Activated CD4-positive, alpha-beta memory T cell treated with anti-CD3 and anti-CD28 coated beads, Interleukin-2, amount 10 ng/mL, durations not matched to agents 7 days and 5 days (primary cell): ENCODE results near the gene GAB2. TPM values are rescaled to one million over a fixed set of nuclear protein-coding genes. Genes with fewer than 3 reads are reported as not detected.
"Not testable (repeated sequence)": the region's sequence is repeated elsewhere in the genome, so short reads cannot be mapped to it uniquely, and the experiment has no call there.

Experiments used
- CTCF ChIA-PET: fragments of 350-600 bp; sonication (Branson Sonifier 250); formaldehyde crosslinking; loops from one replicate; lab custom pipeline; 2021; ENCODE audit warnings: antibody characterized with exemption, inconsistent platforms; lab: Charles Lee
- POLR2A ChIA-PET: fragments of 350-600 bp; sonication (Branson Sonifier 250); formaldehyde crosslinking; loops from one replicate; lab custom pipeline; 2021; ENCODE audit warnings: antibody characterized with exemption; lab: Charles Lee
- DNase-seq: peaks from one replicate; pipeline ENCODE4 v3.0.0-alpha.2; 2020
- H3K27ac Mint-ChIP-seq: one replicate; pipeline ENCODE4 v1.8.0; 2021; ENCODE audit warnings: mild to moderate bottlenecking, mixed read lengths
- H3K27me3 Mint-ChIP-seq: one replicate; pipeline ENCODE4 v1.8.0; 2021; ENCODE audit warnings: mixed read lengths
- H3K36me3 Mint-ChIP-seq: one replicate; pipeline ENCODE4 v1.8.0; 2021; ENCODE audit warnings: low read depth, mixed read lengths
- H3K4me1 Mint-ChIP-seq: one replicate; pipeline ENCODE4 v1.8.0; 2021; ENCODE audit warnings: mixed read lengths
- H3K4me3 Mint-ChIP-seq: one replicate; pipeline ENCODE4 v1.8.0; 2021; ENCODE audit warnings: mild to moderate bottlenecking, mixed read lengths
- H3K9me3 Mint-ChIP-seq: one replicate; pipeline ENCODE4 v1.8.0; 2021; ENCODE audit warnings: mixed read lengths
- total RNA-seq, 2 experiments: library from RNA; stranded (reverse); gene quantifications; one replicate each; pipeline ENCODE4 v1.2.3, GENCODE V29; 2021

The GAB2 gene
- total RNA-seq, 2 experiments from 2014 or later: 51.8 to 55.8 TPM

DNA sequence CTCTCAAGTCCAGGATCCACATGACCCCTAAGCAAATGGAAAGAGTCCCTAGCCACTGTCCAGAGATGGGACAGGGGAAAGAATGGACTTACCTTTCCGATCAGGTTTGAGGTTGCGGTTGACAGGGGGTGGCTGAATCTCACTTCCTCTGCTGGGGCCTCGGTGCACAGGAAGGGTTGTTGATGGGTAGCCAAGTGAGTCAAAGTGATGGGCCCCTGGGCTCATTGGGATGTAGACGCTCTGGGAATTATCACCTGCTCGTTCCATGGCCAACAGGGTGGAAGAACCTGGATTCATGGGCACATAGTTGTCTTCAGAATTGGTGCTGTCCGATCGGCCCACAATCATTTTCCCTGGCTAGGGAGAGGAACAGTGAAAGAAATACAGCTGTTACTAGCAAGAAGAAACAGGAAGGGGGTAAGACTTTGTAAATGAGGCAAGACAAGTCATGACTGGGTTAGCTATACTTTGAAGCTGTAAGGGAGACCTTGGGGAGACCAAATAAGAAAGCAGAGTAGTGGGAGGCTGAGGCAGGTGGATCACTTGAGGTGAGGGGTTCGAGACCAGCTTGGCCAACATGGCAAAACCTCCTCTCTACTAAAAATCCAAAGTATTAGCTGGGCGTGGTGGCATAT is 194.2 kb downstream of the GAB2 start:
- Mint-ChIP-seq H3K27me3 (no peaks in the 10 kb centered on the region), H3K4me1 (peaks cover 33% of the 10 kb centered on the region), H3K36me3 (peaks cover 57% of the 10 kb centered on the region), H3K4me3 (no peak overlapping the region), H3K9me3 (no peaks in the 10 kb centered on the region), H3K27ac (no peak overlapping the region)
- peak; percentile 12 for DNase-seq
- POLR2A ChIA-PET: no interaction called here
- CTCF ChIA-PET: interaction anchor here (1.0 kb wide), 1 partner anchor 30 kb away, joined by 5 read pairs; no protein-coding TSS in a partner anchor

DNA sequence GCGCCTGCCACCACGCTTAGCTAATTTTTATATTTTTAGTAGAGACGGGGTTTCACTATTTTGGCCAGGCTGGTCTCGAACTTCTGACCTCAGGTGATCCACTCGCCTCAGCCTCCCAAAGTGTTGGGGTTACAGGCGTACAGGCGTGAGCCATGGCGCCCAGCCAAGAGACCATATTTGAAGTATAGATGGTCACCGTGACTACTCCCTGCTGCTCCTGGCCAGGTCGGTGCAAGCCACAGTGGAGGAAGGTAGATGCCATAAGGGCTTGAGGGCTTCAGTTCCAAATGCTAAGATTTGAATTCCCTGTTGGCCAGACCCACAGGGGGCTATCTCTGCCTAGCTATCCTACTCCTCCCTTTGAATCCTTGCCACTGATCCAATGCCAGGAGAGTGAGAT is 194.9 kb downstream of the GAB2 start:
- H3K27me3 Mint-ChIP-seq, H3K27ac Mint-ChIP-seq, H3K4me3 Mint-ChIP-seq, CTCF ChIA-PET, POLR2A ChIA-PET, H3K9me3 Mint-ChIP-seq, DNase-seq: not testable (repeated sequence)
- peaks cover 30% of the 10 kb centered on the region for H3K4me1 Mint-ChIP-seq
- H3K36me3 Mint-ChIP-seq: peaks cover 63% of the 10 kb centered on the region

DNA sequence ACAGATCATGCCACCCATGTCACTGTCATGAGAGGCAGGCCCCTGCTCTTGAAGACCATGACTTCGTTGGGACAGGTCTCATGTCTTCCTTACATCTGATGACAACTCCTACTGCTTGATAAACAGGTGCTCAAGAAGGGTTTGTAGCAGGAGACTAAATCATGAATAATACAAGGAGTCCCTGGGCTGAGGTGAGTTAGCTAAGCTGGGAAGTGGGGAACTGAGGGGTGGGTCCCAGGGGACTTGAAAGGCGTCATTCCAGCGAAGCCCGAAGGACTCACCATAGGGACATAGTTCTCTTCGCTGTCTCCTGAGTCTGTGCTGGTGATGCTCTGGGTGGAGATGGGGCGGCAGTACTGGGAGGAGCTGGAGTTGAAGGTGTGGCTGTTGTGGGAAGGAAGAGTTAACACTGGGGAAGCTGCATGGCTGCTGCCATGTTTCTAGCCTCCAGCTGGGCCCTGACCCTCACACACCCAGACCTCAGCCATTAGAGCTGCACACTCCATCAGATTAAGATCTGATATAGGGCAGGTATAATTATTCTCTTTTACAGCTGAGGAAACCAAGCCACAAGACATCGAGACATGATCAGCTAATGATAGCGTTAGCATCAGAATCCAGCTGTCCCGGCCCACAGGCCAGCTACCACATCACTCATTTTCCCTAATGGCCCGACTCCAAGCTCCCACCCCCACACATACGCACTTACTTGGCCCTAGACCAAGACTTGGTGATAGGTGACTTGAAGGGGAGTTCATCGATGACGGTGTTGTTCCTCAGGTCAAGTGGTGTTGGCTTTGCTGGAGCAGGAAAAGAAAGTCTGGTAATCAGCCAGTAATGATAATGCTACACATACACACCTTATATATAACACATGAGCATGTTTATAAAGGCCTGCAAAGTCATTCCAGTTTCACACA is 196.0 kb downstream of the GAB2 start:
- Mint-ChIP-seq H3K4me1 (peaks cover 28% of the 10 kb centered on the region), H3K9me3 (no peaks in the 10 kb centered on the region), H3K4me3 (no peak overlapping the region), H3K27me3 (no peaks in the 10 kb centered on the region), H3K36me3 (peaks cover 67% of the 10 kb centered on the region), H3K27ac (no peak overlapping the region)
- ChIA-PET CTCF (no interaction called here), POLR2A (no interaction called here)
- peak; percentile 10 for DNase-seq

DNA sequence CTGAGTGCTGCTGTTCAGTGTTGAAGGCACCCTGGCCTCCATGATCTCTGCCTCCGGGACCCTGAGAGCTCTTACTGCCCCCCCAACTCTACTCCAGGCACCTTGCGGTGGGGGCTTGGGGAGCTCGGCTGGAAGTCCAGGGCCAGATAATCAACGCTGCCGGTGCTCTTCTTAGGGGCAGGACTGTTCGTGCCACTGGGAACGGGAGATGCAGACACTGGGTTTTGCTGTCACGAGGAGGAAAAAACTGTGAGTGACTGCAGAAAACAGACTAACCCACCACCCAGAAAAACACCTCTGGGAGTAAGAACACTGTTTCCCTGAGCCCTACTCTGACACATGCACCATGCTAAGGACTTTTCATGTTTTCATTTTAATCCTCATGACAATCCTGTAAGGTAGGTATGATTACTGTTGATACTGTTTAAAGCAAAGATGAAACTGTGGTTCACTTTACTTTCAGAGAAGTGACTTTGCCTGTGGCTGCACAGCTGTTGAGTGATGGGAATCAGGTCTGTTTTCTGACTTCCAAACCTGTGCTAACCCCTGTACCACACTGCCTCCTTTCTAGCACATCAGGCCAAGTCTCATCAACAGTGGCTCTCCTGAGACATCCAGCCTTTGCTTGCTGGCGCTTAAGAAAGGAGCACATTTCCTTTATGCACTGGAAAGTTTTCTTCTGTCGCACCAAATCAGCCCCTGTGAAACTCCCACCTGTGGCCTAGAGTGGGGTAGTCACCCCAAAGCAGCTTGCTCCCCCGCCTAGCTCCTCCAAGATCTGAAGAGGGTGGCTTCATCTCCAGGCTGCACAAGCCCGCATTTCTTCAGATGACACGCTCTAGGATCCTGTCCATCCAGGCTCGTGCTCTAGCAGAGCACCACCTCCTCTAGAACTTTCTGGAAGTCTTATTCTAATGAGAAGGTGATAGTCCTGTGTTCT is 197.1 kb downstream of the GAB2 start:
- H3K9me3 Mint-ChIP-seq: no peaks in the 10 kb centered on the region

DNA sequence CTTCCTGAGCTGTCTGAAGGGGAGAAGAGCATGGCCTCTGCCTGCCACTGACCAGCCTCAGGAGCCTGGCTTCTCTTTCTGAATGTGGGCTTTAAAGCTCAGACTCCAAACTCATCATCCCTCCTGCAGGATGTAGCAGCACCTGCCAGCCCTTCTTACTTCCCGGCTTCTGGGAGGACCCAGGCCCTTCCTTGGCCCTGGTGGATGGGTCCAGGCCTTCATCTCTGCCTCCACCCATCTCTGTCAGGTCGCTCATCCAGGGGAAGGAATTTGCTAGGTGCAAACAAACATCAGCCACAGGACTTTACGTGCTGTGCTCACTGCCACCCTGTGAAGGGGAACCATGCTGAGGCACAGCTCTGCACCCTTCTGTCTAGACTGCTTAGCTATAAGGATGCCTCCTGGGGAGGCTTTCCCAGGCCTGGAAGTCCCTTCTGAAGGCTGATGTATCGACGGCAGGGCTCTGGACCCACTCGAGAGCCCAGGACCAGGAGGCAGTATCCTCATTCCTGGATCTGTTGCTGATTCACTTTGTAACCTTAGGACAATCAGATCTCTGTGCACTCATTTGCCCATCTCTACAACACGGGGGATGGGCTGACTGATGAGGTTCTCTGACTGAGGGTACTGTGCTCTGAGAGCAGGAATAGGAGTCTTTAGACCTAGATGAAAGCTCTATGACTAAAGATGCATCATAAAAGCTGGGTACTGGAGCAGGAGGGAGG is 198.0 kb downstream of the GAB2 start:
- no peaks in the 10 kb centered on the region for H3K27me3 Mint-ChIP-seq
- H3K27ac Mint-ChIP-seq: no peak overlapping the region
- CTCF ChIA-PET: no interaction called here
- H3K4me3 Mint-ChIP-seq: no peak overlapping the region
- POLR2A ChIA-PET: no interaction called here
- peaks cover 20% of the 10 kb centered on the region for H3K4me1 Mint-ChIP-seq
- peaks cover 69% of the 10 kb centered on the region for H3K36me3 Mint-ChIP-seq
- no peak for DNase-seq
- no peaks in the 10 kb centered on the region for H3K9me3 Mint-ChIP-seq

More for the DNA sequence above, 197.1 kb downstream of the GAB2 start:
- ChIA-PET CTCF (no interaction called here), POLR2A (no interaction called here)
- H3K27me3 Mint-ChIP-seq: no peaks in the 10 kb centered on the region
- H3K36me3 Mint-ChIP-seq: peaks cover 69% of the 10 kb centered on the region
- H3K4me1 Mint-ChIP-seq: peaks cover 27% of the 10 kb centered on the region
- DNase-seq: peak; percentile 10
- H3K4me3 Mint-ChIP-seq: no peak overlapping the region
- H3K27ac Mint-ChIP-seq: peak overlapping the region; percentile 41

DNA sequence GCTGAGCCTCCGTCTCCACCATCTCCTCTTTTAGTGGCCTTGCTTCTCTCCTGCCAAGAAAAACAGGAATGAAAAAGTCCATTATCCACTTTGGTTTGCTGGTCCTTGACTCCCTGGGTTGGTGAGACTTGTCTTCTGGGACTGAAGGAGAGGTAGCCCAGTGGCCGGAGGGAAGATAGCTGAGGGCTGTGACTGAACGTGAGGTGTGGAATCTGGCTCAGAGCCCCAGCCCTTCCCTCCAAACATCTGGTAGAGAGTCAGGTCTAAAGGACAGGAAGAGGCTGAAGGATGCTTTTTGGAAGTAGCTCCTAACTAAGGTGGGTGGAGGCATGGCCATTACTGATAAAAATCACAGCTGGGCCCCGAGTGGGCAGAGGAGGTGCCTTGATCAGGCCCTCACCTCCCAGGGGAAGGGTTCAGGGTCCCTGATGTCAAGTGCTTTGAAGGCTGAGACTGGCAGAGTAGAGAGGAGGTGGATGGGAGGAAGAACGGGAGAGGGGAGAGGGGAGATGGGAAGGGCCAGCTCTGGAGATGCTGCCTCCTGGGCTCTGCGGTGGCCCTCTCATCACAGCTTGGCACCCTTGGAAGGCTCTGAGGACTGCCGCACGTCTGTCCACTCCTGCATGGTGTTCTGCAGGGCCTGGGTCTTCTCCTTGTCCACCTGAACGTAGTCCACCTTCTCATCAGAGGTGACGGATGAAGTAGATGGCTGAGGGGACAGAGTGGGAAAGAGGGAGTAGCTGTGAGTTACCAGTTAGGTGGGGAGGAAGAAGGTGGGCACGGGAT is 198.7 kb downstream of the GAB2 start:
- H3K4me1 Mint-ChIP-seq: peaks cover 20% of the 10 kb centered on the region
- no peak overlapping the region for H3K27ac Mint-ChIP-seq
- H3K9me3 Mint-ChIP-seq: no peaks in the 10 kb centered on the region
- H3K4me3 Mint-ChIP-seq: no peak overlapping the region
- POLR2A ChIA-PET: no interaction called here
- no peaks in the 10 kb centered on the region for H3K27me3 Mint-ChIP-seq
- peaks cover 66% of the 10 kb centered on the region for H3K36me3 Mint-ChIP-seq
- CTCF ChIA-PET: no interaction called here
- no peak for DNase-seq

DNA sequence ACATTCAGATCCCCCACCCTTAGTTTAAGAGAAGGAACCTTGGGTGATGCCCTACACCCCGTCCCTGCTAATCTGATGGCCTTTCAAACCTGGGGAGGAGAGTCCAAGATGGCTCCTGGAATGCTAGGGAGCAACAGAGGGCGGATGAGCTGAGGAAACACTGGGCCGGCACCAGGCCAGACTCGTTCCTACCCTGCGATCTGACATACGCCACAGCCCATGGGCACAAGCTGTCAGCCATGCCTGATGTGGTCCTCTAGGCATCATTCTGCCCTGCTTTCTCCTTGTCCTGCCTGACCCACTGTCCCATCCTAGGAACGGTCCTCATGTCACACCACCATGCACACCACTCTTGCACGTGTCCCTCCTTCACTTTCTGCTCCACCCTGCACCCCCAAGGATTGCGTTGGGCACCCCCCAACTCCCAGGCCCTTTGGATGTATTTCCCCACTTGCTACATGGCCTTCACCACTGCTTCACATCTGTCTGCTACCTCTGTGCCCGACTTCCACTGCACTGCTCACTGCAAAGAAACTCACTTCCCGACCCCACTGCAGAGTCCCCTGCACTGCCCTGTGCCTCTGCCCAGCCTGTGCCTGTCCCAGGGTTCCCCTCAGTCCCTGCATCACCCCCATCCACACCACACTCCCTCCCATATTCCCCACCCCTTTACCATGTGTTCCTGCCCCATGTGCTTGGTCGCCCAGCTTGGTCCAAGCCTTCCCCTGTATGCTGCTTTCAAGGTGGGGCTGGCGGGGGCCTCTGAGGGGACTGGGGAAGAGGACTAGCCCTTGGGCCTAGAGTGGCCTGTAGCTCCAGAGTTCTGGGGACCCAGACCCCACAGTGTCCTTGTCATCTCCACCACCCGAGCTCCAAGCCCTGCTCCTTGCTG is 199.7 kb downstream of the GAB2 start:
- Mint-ChIP-seq H3K4me3 (no peak overlapping the region), H3K27me3 (no peaks in the 10 kb centered on the region), H3K4me1 (peaks cover 16% of the 10 kb centered on the region), H3K36me3 (peaks cover 57% of the 10 kb centered on the region), H3K27ac (no peak overlapping the region), H3K9me3 (no peaks in the 10 kb centered on the region)
- ChIA-PET CTCF (interaction anchor here (0.9 kb wide), 1 partner anchor 78 kb away, joined by 3 read pairs; the partner anchor contains the start of gene ALG8), POLR2A (no interaction called here)
- no peak for DNase-seq

DNA sequence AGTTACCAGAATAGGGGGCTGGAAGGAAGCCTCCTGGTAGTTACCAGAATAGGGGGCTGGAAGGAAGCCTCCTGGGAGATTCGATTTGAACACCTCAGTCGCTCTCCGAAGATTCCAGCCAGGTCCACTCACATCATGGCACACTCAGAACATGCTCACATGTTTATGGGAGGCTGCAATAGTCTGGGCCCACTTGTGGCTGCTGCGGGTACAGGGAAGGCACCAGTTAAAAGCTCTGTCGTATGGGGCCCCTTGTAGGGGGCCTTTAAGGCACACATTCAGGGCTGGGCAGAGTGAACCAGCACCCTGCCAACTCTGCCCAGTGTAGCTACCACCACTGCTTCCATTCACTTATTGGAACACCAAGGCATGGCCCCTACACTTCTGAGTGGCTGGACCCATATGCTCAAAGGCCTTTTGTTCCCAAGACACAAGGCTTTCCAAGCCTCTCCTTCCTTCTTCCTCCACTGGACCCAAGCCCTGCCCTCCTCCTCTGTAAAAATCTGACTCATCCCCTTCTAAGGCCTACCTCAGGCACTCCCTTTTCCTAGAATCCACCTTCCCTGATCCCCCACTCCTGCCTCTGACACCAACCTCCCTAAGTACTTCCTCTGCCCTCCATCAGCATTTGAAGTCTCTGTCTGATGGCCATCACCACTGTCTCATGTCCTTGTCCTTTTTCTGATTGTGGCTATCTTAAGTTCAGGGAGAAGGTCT is 200.9 kb downstream of the GAB2 start:
- POLR2A ChIA-PET: interaction anchor here (1.1 to 1.3 kb wide), 2 partner anchors 9 to 213 kb away, joined by 3 to 4 read pairs; no protein-coding TSS in a partner anchor
- Mint-ChIP-seq H3K36me3 (peaks cover 59% of the 10 kb centered on the region), H3K27me3 (no peaks in the 10 kb centered on the region), H3K4me1 (peaks cover 16% of the 10 kb centered on the region), H3K9me3 (no peaks in the 10 kb centered on the region), H3K27ac (no peak overlapping the region), H3K4me3 (no peak overlapping the region)
- no peak for DNase-seq
- CTCF ChIA-PET: interaction anchor here (0.9 kb wide), 1 partner anchor 77 kb away, joined by 3 read pairs; the partner anchor contains the start of gene ALG8

DNA sequence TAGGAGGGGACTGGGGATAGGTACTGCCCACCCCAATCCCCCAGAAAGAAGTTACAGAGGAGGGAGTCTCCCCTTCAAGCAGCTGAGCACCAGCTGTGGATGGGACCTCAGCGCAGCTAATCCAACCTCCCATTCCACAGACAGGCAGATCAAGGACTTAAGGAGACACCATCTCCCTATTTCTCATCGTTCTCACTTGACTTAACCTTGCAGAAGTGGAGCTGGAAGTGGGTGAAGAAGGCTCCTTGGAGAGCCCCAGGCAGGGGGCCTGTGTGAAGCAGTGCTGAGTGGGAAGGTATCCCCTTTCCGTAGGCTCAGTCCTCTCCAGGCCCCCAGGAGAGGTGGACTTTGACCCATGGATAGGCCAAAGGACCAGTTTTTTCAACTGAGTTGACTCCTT is 201.6 kb downstream of the GAB2 start:
- ChIA-PET CTCF (no interaction called here), POLR2A (interaction anchor here (1.1 to 1.3 kb wide), 2 partner anchors 9 to 214 kb away, joined by 3 to 4 read pairs; no protein-coding TSS in a partner anchor)
- peaks cover 59% of the 10 kb centered on the region for H3K36me3 Mint-ChIP-seq
- DNase-seq: no peak
- peaks cover 16% of the 10 kb centered on the region for H3K4me1 Mint-ChIP-seq
- no peak overlapping the region for H3K4me3 Mint-ChIP-seq
- H3K27ac Mint-ChIP-seq: no peak overlapping the region
- no peaks in the 10 kb centered on the region for H3K27me3 Mint-ChIP-seq
- H3K9me3 Mint-ChIP-seq: no peaks in the 10 kb centered on the region

DNA sequence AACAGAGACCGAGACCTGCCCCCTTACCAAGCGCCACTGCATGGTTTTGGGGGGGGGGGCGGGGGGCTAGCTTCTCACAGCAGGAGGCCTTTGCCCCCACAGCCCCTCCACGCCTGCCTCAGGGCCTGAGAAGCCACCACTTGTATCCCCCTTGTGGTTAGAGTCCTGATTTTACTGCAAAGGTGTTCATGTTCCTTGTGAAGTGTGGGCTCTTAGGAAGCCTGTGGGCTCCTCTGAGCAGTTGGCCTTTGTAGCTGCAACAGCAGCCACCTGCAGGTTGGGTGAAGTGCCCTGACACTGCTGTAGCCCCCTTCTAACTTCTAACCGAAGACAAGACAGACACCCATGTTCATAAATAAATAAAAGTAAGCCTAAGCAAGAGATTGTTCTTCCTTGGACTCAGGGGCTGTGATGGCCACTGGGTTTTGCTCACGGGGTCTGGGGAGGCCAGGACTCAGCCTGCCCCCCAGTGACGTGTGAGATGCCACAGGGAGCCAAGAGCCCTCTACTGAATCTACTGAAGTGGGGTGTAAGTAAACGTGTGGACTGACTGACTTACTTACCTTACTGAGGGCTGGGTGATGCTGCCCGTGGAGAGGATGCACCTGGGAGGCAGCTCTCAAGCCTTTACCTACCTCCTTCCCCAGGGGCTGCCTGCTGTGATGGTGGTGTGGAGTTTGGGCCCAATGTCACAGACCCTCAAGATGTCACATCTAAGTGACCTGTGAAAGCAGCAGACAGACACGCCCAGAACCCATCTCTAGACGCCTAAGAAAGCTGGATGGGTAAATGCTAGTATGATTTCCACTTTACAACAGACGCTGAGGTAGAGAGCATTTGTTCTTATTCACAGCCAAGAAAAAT is 203.1 kb downstream of the GAB2 start:
- Mint-ChIP-seq H3K27ac (no peak overlapping the region), H3K36me3 (peaks cover 61% of the 10 kb centered on the region), H3K4me3 (no peak overlapping the region), H3K27me3 (no peaks in the 10 kb centered on the region), H3K9me3 (no peaks in the 10 kb centered on the region), H3K4me1 (peaks cover 13% of the 10 kb centered on the region)
- POLR2A ChIA-PET: interaction anchor here (0.6 kb wide), 1 partner anchor 8 kb away, joined by 3 read pairs; no protein-coding TSS in a partner anchor
- no peak for DNase-seq
- CTCF ChIA-PET: no interaction called here
